Left renal pelvis (tissue), 4 donors: ENCODE measurements around the gene BPIFB4. TPM values are rescaled to one million over a fixed set of nuclear protein-coding genes. Genes with fewer than 3 reads are reported as not detected.
"Not testable (repeated sequence)": the region's sequence is repeated elsewhere in the genome, so short reads cannot be mapped to it uniquely, and the experiment has no call there.

Experiments used
- DNase-seq, 4 donors: peaks; one replicate each; pipeline ENCODE4 v3.0.0-alpha.2; 2013; ENCODE audit warnings: low read depth in 4 of 4, low spot score in 3 of 4
- polyA plus RNA-seq, 4 donors: library from polyadenylated mRNA; unstranded; fragments of 120-200 nt; gene quantifications; one replicate each; pipeline ENCODE4 v1.2.1, GENCODE V29; 2013; ENCODE audit not compliant: insufficient read length in 4 of 4

BPIFB4 gene
- not detected for polyA plus RNA-seq

DNA sequence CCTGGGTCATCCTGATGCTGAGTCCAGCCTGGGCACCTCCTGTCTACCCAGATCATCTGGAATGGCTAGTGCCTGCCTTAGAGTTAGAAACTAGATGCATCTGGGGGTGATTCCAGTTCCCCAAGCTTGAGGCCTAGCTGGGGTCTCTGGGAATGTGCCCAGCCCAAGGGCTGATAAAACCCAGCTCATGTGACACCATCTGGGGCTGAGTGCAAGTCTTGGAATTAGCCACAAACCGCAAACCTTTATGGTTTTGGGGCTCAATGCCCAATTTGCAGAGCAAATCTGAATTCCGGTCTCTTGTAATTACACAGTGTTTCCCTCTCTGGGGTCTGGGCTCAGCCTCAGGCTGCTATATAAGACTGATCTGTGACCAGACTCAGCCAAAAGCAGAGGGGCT is at the start of gene BPIFB4:
Gene BPIFB4 (plus strand): TSS at position 385 of the 400 bp plus-strand sequence. CDS start 1,884 bp downstream, outside the sequence.
- DNase-seq = no peak

DNA sequence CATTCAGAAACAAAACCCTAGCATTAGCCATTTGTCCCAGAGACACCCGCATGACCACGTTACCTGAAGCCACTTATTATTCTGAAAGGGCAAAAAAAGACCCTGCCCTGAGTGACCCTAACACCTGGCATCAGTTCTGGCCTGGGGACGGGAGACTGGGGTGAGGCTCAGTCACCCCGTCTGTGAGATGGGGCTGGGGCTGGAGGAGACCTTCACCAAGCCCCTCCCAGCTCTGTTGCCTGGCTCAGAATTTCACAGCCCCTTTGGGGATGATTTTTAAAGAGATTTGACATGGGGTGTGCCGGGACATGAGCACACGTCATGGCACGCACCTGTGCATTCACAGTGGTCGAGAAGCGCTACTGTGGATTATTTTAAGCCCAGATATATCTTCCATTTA is 49.4 kb upstream of the BPIFB4 start:
- no peak for DNase-seq

DNA sequence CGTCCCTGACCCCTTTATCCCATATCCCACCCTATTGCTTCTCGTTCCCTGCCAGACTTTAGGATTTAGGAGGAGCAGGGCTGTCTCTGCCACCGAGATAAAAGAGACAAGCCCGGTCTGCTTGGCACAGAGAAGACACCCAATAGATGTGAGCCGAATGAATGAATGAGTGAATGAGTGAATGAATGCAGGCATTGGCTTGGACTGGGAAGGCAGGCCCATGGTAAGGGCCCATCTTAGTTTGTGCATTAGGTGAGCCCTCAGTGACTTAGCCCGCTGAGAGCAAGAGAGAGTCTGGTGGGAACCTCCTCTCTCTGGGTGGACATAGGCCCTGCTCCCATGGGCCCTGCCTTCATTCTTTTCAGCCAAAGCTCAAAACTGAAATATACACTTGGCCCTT is 48.9 kb upstream of the BPIFB4 start:
- no peak for DNase-seq

DNA sequence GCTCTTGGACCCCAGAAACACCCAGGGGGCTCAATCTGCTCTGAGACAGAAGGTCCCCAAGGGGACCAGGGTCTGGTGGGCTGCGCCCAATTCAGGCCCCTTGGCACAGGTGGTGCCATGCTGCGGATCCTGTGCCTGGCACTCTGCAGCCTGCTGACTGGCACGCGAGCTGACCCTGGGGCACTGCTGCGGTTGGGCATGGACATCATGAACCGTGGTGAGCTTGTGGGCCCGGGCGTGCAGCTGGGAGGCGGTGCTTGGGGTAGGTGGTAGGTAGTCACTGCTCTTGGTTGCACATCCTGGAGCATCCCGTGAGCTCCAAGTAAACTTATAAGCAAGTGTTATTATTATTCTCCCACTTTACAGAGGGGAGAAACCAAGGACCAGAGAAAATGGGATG is 47.9 kb upstream of the BPIFB4 start, which contains the start of gene BPIFB6:
Gene BPIFB6 (plus strand): TSS at position 118 of the 400 bp plus-strand sequence. CDS start 0 bp downstream, at position 118.
- DNase-seq = no peak

DNA sequence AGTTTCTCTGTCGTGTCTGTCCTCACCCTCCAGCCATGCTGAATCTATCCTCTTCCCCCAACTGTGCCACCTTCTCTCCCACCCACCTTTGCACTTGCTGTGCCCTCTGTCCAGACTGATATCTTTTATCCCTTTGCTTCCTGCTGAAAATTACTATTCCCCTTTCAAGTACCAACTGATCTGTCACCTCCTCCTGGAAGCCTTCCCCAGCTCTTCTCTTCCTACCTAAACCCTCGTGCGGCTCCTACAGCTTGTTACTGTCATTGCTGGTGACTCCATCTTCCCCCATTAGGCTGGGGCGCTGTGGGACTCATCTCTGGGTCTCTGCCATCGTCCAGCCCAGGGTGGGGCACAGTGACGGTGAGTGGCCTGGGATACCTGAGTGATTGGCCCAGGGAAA is 46.9 kb upstream of the BPIFB4 start:
- DNase-seq = no peak

DNA sequence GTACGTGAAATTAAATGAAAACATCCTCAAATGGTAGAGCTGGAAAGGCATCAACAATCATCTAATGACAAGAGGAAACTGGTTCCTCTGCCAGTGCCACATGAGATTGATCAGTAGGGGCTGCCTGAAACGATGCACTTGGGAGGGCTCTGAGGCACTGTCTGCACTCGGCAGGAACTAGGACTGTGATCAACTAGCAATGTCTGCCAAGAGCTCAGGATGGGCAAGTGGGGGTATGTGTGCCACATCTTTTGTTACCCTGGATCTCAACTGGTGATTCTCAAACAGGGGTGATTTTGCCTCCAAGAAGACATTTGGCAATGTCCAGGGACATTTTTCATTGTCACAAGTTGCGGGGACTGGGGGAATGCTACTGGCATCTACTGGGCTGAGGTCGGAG is 46.1 kb upstream of the BPIFB4 start:
- DNase-seq = no peak

DNA sequence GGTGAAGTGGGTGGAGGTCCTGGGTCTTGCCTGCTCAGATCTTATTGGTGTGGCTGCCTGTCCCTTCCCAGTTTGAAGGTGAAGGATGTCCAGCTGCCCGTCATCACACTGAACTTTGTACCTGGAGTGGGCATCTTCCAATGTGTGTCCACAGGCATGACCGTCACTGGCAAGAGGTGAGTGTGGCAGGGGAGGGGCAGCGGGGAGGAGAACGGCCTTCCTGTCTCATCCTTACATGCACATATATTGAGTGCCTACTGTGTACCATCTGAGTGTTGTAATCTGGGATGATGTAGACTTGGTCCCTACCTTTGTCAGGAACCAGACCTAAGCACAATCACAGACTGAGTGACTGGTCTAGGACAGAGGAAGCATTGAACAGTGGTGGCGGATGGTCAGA is 45.3 kb upstream of the BPIFB4 start:
- no peak for DNase-seq

DNA sequence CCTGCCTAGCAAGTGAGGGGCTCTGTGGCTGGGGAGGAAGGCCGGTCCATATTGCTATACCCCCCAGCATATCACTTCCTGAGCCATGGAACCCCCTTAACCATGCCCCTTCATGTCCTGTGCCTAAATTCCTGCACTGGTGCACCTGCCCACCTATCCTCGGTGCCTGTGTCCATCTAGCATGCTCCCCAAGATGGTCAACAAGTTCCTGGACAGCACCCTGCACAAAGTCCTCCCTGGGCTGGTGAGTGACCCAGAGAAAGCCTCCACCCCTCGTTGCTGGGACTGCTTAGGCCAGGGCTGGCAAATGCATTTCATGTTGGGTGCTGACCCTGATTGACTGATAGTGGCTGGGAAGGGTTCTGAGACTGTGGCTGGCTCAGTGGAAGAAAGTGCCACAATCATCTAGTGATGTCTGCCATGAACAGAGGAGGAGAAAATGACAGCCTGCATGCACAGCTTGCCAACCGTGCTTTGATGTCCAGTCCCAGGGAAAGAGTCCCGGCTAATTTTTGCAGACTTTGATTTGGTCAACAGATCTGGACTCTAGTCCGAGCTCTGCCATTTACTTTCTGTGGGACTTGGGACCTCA is 44.4 kb upstream of the BPIFB4 start:
- no peak for DNase-seq

DNA sequence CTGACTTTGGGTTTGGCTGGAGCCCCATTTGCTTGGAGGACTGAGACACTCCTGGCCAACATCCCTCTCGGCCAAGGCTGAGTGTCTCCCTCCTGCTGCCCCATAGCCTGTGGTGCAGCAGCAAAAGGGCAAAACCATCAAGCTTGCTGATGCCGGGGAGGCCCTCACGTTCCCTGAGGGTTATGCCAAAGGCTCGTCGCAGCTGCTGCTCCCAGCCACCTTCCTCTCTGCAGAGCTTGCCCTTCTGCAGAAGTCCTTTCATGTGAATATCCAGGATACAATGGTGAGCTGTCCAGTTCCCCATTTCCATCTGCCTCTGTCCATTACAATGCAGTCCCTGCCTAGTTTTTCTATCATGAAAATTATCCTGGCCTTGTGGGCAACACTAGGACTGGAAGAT is 42.0 kb upstream of the BPIFB4 start:
- DNase-seq = no peak

DNA sequence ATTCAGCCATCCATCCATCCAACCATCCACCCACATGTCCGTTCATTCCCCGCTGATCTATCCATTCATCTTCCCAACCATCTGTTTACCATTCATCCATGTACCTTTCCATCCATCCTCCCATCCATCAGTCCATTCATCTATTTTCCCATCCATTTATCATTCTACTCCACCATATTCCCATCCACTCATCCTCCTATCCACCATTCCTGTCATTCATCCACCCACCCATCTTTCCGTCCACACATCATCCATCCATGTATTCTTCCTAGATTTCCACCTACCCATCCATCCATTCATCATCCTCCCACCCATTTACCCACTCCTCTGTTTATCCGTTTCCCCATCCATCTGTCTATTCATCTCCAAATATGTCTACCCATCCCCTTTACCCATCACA is 41.2 kb upstream of the BPIFB4 start:
- DNase-seq = no peak

DNA sequence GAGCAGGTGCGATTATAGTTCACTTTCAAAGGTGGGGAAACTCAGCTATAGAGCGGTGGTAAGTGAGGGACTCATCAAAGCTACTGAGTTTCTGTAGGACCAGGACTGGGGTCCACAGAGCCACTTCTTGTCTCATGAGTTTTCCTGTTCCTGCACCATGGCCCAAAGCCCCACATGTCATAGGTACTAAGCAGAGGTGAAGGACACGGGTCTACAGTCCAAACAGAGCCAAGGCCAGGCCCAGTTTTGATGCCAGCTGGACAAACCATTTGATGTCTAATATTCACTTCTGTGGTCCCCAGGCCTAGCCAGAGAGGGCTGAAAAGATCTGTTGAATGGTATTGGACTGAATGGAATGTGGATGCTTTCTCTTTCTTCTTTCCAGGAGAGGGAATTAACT is 37.0 kb upstream of the BPIFB4 start:
- DNase-seq = no peak

DNA sequence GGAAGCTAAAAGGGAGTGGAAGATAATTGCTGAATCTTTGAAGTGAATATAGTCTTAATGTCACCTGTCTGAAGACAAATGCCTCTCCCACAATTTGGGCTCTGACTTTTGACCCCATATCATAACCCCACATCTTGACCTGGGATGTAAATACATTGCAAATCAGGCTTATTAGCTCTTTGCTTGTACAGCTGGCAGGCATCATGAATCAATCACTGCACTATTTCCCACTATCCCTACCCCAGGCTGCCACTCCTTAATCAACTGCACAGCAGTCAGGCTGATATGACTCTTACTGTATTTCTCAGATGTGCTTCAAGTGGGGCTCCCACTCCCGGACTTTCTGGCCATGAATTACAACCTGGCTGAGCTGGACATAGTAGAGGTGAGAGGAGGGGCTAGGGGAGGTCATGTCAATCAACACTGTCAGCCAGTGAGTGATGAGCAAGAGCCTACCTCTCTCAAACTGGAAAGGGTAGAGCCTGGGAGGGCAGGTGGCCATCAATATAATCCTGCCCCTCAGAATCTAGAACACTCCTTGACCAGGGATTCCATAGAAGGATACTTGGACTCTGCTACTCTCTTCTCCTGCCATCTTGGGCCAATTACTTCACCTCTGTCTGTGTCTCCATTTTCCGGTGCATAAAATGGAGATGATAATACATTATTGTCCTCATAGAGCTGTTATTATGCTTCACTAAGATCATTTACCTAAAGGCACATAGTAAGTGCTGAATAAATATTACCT is 36.3 kb upstream of the BPIFB4 start:
- DNase-seq = no peak

DNA sequence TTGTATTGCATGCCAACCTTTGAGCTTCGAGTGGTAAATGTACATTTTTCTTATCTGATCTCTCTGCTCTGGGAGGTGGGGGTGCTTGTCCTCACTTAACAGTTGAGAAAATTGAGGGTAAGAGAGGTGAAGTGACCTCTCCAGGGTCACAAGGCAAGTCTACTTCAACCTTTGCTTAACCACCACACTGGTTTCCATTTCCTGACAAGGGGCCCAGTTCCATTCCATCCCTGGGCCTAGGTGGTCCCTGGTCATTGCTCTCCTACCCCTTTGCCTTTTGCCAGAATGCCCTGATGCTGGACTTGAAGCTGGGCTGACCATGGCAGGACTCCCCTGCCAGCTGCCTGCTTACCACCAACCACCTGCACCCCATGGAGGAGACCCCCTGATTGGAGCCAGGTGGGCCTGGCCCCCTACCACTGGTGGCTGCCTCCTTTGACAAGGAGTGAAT is 35.7 kb upstream of the BPIFB4 start:
- DNase-seq = no peak

DNA sequence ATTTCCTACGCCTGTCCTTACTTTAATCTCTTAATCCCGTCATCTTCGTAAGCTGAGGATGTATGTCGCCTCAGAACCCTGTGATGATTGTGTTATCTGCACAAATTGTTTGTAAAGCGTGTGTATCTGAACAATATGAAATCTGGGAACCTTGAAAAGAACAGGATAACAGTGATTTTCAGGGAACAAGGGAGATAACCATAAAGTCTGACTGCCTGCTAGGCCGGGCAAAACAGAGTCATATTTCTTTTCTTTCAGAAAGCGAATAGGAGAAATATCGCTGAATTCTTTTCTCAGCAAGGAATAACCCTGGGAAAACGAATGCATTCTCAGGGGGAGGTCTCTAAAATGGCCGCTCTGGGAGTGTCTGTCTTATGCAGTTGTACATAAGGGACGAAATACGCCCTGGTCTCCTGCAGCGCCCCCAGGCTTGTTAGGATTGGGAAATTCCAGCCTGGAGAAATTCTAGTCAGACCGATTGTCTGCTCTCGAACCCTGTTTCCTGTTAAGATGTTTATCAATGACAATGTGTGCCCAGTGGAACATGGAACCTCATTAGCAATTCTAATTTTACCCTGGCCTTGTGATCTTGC is 34.2 kb upstream of the BPIFB4 start:
- DNase-seq = not testable (repeated sequence)

DNA sequence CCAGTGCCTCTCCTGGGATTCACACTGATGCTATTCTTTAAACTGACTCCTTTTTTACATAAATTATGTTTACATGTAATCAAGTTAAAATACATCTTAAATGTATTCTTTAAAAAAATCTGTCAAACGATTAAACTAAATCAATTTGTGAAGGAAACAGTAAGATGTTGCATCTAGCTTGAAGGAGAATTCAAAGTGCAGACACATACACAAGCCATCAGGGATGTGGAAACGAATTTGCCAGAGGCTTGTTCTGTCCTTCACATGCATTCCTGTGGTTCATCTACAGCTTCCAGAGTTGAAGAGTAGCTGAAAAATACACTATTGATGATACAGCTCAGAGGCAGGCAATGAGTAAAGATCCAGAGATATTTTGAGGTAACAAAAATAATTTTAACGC is 33.0 kb upstream of the BPIFB4 start:
- no peak for DNase-seq

DNA sequence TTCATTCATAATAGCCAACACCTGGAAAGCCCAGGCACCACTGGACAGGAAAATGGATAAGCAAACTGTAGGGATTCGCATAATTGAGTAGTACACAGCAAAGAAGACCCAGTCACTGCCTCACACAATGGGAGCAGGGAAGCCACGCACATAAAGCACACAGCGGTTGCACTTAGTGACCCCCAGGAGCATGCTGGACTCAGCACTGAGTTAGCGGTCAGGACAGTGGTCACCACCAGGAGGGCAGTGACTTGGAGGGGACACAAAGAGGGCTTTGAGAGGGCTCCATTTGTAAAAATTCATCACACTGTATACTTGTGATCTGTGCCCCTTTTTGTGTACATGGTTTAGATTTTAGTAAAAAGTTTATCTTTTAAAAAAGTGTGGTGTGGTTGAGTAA is 28.1 kb upstream of the BPIFB4 start:
- no peak for DNase-seq

DNA sequence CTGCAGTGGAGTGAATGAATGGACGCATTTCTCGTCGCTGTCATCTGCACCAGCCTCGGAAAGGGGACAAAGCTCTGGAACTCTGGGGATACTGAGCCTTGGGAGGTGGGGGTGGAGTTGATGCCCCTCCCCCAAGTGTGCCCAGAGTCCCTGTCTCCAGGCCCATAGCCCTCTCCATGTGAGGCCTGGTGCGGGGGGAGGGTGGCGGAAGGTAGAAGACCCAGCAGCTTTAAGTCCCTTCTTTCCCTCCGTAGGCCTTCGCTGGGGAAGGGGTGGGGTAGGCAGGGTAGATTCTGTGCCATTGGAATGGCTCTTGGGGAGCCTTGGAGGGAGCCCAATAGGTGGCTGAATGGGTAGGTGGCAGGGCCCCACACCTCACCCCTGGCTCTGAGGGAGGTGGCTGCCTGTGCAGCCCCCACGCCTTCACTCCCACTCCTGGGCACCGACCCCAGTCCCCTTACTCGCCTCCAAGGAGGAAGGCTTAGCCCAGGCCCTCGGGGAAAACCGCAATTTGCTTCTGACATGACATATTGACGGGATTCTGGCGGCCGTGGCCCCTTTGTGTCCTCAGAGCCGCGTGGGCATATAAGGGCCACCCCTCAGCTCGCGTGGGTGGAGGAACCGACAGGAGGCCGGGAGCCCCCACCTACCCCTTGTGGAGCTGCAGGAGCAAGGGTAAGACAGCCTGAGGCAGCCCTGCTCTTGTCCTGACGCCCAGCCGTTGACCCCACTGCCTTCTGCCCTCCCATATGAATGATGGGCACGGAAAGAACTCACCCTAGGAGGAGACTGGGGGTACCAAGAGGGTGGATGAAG is 25.9 kb upstream of the BPIFB4 start, which contains the start of gene BPIFB3:
Gene BPIFB3 (plus strand): TSS at position 613 of the 816 bp plus-strand sequence. CDS start 1,533 bp downstream, outside the sequence.
- DNase-seq = no peak

DNA sequence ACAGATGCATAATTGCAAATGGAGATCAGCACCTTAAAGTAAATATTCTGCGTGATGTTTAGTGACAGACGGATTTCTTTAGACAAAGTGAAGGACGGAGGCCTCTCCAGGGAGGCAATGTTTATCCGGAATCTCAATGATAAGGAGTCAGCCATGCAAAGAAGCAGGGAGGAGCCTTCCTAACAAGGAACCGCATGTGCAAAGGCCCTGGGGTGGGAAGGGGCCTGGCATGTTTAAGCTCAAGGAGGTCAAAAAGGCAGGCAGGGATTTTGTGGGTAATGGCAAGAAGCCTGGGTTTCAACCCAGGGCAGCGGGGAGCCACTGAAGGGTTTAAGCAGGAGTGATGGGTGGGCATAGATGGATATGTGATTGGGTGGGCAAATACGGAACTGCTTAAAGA is 25.1 kb upstream of the BPIFB4 start:
- DNase-seq = no peak

DNA sequence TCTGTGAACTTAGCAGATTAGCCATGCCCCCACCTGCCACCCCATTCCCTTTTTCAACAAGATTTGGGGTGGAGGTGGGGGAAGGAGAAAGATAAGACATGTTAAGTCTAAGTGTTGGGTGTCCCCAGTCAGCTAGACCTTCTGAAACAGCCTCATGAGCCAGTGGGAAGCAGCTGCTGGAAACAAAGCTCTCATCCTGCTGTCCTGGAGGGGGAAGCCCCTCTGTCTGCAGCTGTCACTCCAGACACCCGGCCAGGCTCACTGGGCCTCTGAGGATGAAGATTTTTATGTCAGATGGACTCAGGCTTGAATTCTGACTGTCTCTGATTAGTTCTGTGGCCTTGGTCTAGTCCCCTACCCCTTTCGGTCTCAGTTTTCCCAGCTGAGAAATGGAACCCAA is 24.7 kb upstream of the BPIFB4 start:
- DNase-seq = no peak

DNA sequence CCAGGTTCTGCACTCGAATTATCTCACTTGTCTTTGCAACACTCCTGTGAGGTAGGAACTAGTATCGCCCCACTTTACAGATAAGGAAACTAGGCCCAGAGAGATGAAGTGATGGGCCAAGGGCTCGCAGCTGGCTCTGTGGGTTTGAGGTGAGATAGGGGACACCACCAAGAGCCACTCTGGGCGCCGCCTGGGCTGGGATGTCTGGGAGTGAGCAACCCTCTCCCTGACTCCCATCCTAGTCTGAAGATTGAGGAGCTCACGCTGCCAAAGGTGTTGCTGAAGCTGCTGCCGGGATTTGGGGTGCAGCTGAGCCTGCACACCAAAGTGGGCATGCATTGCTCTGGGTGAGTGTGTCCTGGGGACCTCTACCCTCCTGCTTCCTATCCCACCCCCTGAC is 20.3 kb upstream of the BPIFB4 start:
- DNase-seq = no peak
